ENCODE measurements around the gene KLHL29. TPM values are rescaled to one million over a fixed set of nuclear protein-coding genes. Genes with fewer than 3 reads are reported as not detected.

KLHL29 gene
- total and polyA plus RNA-seq, 2 donors (not counting 1 experiment from before 2014, with no cell fraction given), result 1.3 to 3.4 TPM

DNA sequence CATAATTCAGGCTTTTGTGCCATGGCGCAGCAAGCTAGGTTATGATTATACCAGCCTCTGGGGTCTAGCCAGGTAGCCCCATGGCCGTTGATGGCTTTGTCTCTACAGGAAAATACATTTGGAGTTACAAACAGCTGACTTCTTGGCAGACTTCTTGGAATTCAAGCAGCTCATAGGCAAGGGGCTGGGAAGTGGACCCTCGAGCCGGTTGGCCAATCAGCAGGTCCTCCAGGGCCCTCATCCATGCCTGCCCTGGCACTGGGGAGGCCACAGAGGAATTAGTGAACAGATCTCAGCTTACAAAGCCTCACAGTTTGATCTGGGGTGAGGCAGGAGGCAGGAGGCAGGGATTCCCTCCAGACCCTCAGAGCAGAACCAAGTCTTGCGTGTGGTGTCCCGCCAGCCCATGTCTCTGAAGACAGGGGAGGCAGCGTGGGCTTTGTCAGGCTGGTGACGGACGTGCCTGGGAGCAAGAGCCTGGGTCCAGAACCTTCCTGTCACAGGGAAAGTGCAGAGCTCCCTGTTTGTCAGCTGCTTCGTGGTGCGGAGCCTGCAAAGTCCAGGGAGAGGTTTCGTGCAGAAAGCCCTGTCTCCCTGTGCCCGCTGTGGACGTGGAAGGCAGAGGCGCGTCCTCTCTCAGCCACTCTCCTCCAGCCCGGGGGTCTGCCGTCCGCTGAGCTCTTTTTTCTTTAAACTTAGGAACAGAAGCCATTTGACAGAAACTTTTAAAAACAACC is 131.7 kb downstream of the KLHL29 start:
- no peaks in the 10 kb centered on the region for H3K79me2 ChIP-seq (ENCODE audit: control insufficient read depth, insufficient read depth, low read length)
- intact Hi-C loops (cut with micrococcal nuclease), result no loop called here
- H4K20me1 ChIP-seq (ENCODE audit: control insufficient read depth, insufficient read depth, low read length, poor library complexity, severe bottlenecking), result no peaks in the 10 kb centered on the region
- H2AFZ ChIP-seq (ENCODE audit: insufficient read depth, low read depth, low read length, poor library complexity, severe bottlenecking), result no peak overlapping the region
- WGBS (ENCODE audit: insufficient coverage), result 93% methylated on average over 19 of the region's 19 CpGs
- DNase-seq (no peak), ATAC-seq (ENCODE audit: low read depth) (no peak)
- H3K4me1 ChIP-seq (ENCODE audit: control insufficient read depth in 2 of 2, insufficient read depth in 2 of 2, low read length in 2 of 2), result no peaks in the 10 kb centered on the region
- Mint-ChIP-seq H3K27me3 (peaks cover 5% of the 10 kb centered on the region), H3K4me1 (no peaks in the 10 kb centered on the region), H3K4me3 (no peak overlapping the region), H3K27ac (no peak overlapping the region), H3K9me3 (ENCODE audit: insufficient read depth) (no peaks in the 10 kb centered on the region)
- ChIA-PET CTCF (no interaction called here), POLR2A (no interaction called here)
- no peak overlapping the region for H3K4me2 ChIP-seq (replicated peaks; ENCODE audit: low read depth, low read length, poor library complexity, severe bottlenecking)
- no peak overlapping the region for H3K4me3 ChIP-seq (ENCODE audit: control extremely low read depth in 1 of 5, extremely low read depth in 1 of 5, insufficient read depth in 1 of 5, low read depth in 2 of 5, low read length in 4 of 5)
- no peak overlapping the region for H3K9ac ChIP-seq (ENCODE audit: low read length)
- no peaks in the 10 kb centered on the region for H3K36me3 ChIP-seq (replicated peaks in 1 of 2; ENCODE audit: control extremely low read depth in 1 of 2, control insufficient read depth in 1 of 2, extremely low read depth in 1 of 2, insufficient read depth in 2 of 2, low read length in 1 of 2)
- TF ChIP-seq, protein P1, sequence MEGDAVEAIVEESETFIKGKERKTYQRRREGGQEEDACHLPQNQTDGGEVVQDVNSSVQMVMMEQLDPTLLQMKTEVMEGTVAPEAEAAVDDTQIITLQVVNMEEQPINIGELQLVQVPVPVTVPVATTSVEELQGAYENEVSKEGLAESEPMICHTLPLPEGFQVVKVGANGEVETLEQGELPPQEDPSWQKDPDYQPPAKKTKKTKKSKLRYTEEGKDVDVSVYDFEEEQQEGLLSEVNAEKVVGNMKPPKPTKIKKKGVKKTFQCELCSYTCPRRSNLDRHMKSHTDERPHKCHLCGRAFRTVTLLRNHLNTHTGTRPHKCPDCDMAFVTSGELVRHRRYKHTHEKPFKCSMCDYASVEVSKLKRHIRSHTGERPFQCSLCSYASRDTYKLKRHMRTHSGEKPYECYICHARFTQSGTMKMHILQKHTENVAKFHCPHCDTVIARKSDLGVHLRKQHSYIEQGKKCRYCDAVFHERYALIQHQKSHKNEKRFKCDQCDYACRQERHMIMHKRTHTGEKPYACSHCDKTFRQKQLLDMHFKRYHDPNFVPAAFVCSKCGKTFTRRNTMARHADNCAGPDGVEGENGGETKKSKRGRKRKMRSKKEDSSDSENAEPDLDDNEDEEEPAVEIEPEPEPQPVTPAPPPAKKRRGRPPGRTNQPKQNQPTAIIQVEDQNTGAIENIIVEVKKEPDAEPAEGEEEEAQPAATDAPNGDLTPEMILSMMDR (IDR thresholded peaks at IDR 0.05), result no peak
- no peak for TF ChIP-seq EZH2 (IDR thresholded peaks at IDR 0.05; ENCODE audit: borderline replicate concordance, insufficient read depth, low read depth, low read length, poor library complexity, severe bottlenecking)
- no peak overlapping the region for H3K27ac ChIP-seq (ENCODE audit: low read length in 2 of 2)
- H3K27me3 ChIP-seq (replicated peaks in 1 of 4; ENCODE audit: control extremely low read depth in 1 of 4, control insufficient read depth in 3 of 4, insufficient read depth in 4 of 4, low read length in 3 of 4), result peaks cover 0 to 2% (median 0%) of the 10 kb centered on the region in 4 experiments
- no peaks in the 10 kb centered on the region for H3K9me3 ChIP-seq (ENCODE audit: control extremely low read depth in 1 of 3, control insufficient read depth in 2 of 3, insufficient read depth in 1 of 3, low read length in 2 of 3)

DNA sequence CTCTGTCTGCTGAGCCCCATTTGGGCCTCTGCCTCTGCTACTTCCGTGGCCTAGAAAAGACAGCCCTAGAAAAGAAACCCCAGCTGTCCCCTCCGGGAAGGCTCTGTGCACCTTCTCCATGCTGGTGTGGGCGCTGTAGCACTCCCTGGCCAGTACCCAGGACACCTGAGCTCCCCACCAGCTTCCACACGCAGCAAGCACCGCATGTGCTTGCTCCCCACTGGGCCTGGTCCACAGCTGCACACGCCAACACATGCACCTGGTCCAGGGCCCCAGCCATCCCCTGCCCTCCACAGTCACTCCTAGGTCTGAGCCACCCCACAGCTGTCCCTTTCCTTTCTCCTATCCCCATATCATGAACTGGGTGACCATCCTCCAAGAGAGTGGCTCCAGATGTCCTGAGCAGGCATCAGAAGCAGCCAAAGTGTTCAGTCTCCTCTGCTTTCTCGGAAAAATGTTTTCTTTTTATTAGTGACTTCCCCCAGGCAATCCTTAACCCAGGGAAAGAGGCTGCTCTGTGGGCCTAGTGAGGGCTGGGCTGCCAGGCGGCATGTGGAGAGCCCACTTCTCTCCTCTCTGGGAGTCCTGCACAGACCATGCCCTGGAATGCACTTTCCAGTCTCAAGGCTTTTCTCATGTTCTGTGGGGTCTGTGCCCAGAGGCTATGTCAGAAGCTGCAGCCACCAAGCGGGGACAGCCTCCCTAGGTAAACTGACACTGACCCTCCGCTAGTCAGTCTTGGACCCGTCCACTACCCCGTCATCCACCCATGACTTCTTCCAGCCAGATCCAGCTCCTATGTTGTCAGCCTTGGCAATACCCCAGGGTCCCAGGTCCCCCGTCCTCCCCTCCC is 133.7 kb downstream of the KLHL29 start:
- Histone ChIP-seq H3K4me1 (ENCODE audit: control insufficient read depth in 2 of 2, insufficient read depth in 2 of 2, low read length in 2 of 2) (no peaks in the 10 kb centered on the region), H3K79me2 (ENCODE audit: control insufficient read depth, insufficient read depth, low read length) (no peaks in the 10 kb centered on the region), H4K20me1 (ENCODE audit: control insufficient read depth, insufficient read depth, low read length, poor library complexity, severe bottlenecking) (no peaks in the 10 kb centered on the region), H3K9me3 (ENCODE audit: control extremely low read depth in 1 of 3, control insufficient read depth in 2 of 3, insufficient read depth in 1 of 3, low read length in 2 of 3) (no peaks in the 10 kb centered on the region), H3K4me2 (replicated peaks; ENCODE audit: low read depth, low read length, poor library complexity, severe bottlenecking) (no peak overlapping the region), H2AFZ (ENCODE audit: insufficient read depth, low read depth, low read length, poor library complexity, severe bottlenecking) (no peak overlapping the region), H3K9ac (ENCODE audit: low read length) (no peak overlapping the region), H3K27me3 (replicated peaks in 1 of 4; ENCODE audit: control extremely low read depth in 1 of 4, control insufficient read depth in 3 of 4, insufficient read depth in 4 of 4, low read length in 3 of 4) (peaks cover 0 to 2% (median 0%) of the 10 kb centered on the region in 4 experiments), H3K36me3 (replicated peaks in 1 of 2; ENCODE audit: control extremely low read depth in 1 of 2, control insufficient read depth in 1 of 2, extremely low read depth in 1 of 2, insufficient read depth in 2 of 2, low read length in 1 of 2) (no peaks in the 10 kb centered on the region), H3K27ac (ENCODE audit: low read length in 2 of 2) (no peak overlapping the region), H3K4me3 (ENCODE audit: control extremely low read depth in 1 of 5, extremely low read depth in 1 of 5, insufficient read depth in 1 of 5, low read depth in 2 of 5, low read length in 4 of 5) (no peak overlapping the region)
- TF ChIP-seq, protein P1 (IDR thresholded peaks at IDR 0.05), result no peak
- no peak for TF ChIP-seq EZH2 (IDR thresholded peaks at IDR 0.05; ENCODE audit: borderline replicate concordance, insufficient read depth, low read depth, low read length, poor library complexity, severe bottlenecking)
- intact Hi-C loops (cut with micrococcal nuclease), result no loop called here
- DNase-seq (no peak), ATAC-seq (ENCODE audit: low read depth) (no peak)
- no peaks in the 10 kb centered on the region for H3K9me3 Mint-ChIP-seq (ENCODE audit: insufficient read depth)
- H3K27ac Mint-ChIP-seq, result no peak overlapping the region
- ChIA-PET POLR2A (no interaction called here), CTCF (no interaction called here)
- WGBS (ENCODE audit: insufficient coverage), result 95% methylated on average over 12 of the region's 13 CpGs
- H3K27me3 Mint-ChIP-seq, result peaks cover 5% of the 10 kb centered on the region
- no peak overlapping the region for H3K4me3 Mint-ChIP-seq
- no peaks in the 10 kb centered on the region for H3K4me1 Mint-ChIP-seq

All from B cell (primary cell).